Measurements from ENCODE around the gene GALT.

The GALT gene

GRCh38 chr9:34646211-34647083, at the start of gene GALT:
Gene GALT (plus strand): TSS chr9:34646675. CDS start chr9:34646705, 30 bp downstream.
- DNase-seq (ENCODE audit: low read depth in 2 of 2), result peak; percentile 94

DNA sequence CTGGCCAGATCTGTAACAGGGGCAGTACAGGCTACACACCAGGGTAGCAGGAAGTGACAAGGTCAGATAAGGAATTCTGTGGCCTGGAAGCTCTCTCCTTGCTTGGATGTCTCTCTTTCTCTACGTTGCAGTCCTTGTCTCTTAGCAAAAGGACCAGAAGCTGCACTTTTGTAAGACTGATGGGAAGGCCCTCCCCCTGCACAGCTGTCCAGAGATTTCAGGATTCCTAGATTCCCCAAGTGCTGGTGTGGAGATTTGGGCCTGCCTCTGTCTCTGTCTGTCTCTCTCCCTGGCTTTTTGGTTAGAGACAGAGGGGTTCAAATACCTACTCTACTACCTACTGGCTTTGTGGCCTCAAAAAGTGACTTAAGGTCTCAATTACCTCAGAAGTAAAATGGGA, 46.9 kb upstream of the GALT start:
- no peak for DNase-seq (ENCODE audit: low read depth in 2 of 2)

GRCh38 chr9:34600908-34601307, 45.6 kb upstream of the GALT start:
- no peak for DNase-seq (ENCODE audit: low read depth in 2 of 2)

GRCh38 chr9:34601937-34602573, 44.4 kb upstream of the GALT start:
- no peak for DNase-seq (ENCODE audit: low read depth in 2 of 2)

DNA sequence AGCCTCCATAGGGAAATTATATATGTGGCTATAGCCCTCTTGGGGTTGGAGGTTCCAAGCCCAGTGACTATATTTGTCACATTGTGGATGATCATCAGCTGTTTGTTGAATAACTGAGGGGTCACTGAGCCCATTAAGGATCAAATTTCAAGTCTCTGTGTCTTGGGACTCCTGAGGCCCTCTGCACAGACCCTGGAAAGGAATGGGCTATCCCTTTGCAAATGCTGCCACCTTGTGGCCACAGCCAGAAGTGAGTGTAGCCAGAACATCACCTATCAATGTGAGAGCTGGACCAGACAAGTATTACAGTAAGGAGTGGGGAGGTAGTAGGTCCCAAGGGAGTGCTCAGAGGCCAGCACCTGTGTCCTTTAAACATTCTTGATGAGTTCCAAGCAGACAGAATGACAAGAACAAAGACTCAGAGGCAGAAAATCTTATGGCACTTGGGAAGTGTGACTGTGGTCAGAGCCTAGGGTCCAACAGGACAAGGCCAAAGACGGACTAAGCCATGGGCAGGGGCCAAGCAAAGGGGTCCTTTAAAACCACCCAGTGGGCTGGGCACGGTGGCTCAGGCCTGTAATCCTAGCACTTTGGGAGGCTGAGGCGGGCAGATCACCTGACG, 42.8 kb upstream of the GALT start:
- DNase-seq (ENCODE audit: low read depth in 2 of 2), result peak; percentile 59 to 66

DNA sequence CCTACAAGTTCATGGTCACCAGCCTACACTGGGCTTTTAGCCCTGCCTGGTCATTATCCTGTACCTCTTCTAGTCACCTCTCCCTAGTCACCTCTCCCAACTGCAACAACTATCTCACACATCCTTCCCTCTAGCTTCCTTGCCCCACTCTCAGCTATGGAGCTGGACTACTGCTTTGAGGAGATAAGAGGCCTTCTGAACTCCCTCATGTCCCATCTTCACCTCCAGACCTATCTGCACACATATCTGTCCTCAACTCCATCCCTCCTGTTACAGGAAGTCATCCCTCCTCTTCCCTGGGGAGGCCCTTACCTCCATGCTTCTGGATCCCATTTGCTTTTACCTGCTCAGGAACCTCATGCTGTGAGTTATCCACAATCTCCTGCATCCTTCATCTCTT, 40.3 kb upstream of the GALT start:
- no peak for DNase-seq (ENCODE audit: low read depth in 2 of 2)

DNA sequence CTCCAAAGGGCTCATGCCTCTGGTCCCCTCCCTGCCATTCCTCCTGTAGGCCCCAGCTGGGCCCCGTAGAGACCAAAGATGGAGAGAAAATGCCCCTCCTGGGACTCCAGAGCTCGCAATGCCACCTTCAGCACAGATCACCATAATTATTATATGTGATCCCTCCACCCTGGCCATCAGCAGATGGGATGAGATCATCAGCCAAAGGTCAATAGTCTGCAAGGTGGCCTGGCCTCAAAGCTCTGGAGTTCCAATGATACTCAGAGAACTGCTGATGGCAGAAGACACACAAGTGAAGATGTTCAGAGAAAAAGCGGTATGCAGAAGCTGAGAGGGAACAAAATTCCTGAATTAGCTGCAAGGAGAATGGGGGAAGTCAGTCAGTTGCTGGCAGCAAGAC, 39.6 kb upstream of the GALT start:
- no peak for DNase-seq (ENCODE audit: low read depth in 2 of 2)

GRCh38 chr9:34607331-34607730, 39.1 kb upstream of the GALT start:
- no peak for DNase-seq (ENCODE audit: low read depth in 2 of 2)

- DNase-seq (ENCODE audit: low read depth in 2 of 2), result no peak
Measured at GRCh38 chr9:34610434-34611206, 35.9 kb upstream of the GALT start.

DNA sequence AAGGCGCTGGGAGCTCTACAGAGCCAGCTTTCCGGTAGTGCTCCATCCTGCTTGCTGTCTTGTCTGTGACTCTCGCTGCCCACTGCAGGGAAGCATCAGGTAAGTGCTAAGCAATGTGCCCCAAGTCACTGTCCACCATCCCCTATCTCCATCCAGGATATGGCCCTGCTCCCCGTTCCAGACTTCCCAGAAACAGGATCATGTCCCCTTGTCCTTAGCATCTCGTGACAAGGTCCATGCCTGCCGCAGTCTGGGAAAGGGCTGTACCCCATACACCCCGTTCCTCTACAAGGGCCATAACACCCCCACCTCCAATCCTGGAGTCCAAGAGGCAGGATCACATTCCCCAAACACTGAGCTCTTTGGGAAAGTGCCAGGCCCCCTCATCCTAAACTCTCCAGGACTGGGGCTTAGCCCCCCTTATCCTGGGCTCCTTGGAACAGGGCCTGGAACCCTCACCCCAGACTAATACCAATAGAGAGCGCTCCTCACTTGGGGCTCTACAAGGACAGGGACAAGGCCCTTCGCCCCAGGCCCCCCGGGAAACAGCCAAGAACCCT, 35.1 kb upstream of the GALT start:
- no peak for DNase-seq (ENCODE audit: low read depth in 2 of 2)

GRCh38 chr9:34611811-34612787, 34.4 kb upstream of the GALT start, which contains the start of gene RPP25L:
Gene RPP25L (minus strand): TSS chr9:34612097. CDS start chr9:34611296, 801 bp downstream.
- peak; percentile 62 to 64 for DNase-seq (ENCODE audit: low read depth in 2 of 2)

DNA sequence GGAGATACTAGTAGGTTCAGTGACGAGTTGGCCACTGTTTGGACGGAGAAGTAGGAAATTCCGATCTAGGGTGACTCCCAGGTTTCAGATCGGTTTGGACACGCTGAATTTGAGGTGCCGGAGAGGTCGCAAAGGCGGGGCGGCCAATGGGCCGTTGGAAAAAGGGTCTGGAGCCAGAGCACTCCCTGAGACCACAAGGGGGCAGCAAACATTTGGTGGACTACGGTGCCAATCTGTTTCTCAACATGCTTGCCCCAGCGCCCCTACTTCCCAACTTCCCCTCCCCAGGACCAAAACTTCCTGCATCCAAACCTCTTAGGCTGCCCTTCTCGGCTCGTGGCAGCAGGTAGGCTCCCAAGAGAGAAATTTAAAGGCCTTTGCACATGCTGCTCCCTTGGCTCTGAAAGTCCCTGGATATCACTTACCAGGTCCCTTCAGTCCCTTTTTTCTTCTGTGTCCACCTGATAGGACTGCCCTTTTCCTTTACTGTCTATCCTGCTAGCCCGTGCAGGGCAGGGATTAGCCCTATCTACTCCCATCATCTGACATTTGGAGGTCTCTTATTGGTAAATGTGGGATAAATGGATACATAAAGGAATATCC, 33.6 kb upstream of the GALT start:
- DNase-seq (ENCODE audit: low read depth in 2 of 2), result peak in 1 of 2 donors; percentile 32

DNA sequence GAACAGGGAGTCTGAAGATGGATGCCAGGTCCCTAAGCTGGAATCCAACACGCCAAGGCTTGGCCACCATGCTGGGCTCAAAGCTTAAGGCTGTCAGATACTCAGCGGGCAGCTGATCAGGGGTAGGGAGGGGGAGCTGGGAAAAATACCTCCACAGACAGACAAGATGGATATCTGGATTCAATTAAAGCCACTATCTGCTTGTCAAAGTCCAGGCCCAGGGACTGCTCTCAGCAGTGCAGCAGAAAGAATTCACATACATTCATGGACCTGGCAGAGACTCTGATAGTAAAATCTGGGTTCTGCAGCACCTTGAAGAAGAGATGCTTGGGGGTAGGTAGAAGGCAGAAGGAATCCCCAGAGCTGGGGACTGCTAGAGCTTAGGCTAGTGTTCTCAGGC, 31.3 kb upstream of the GALT start:
- DNase-seq (ENCODE audit: low read depth in 2 of 2), result no peak

DNA sequence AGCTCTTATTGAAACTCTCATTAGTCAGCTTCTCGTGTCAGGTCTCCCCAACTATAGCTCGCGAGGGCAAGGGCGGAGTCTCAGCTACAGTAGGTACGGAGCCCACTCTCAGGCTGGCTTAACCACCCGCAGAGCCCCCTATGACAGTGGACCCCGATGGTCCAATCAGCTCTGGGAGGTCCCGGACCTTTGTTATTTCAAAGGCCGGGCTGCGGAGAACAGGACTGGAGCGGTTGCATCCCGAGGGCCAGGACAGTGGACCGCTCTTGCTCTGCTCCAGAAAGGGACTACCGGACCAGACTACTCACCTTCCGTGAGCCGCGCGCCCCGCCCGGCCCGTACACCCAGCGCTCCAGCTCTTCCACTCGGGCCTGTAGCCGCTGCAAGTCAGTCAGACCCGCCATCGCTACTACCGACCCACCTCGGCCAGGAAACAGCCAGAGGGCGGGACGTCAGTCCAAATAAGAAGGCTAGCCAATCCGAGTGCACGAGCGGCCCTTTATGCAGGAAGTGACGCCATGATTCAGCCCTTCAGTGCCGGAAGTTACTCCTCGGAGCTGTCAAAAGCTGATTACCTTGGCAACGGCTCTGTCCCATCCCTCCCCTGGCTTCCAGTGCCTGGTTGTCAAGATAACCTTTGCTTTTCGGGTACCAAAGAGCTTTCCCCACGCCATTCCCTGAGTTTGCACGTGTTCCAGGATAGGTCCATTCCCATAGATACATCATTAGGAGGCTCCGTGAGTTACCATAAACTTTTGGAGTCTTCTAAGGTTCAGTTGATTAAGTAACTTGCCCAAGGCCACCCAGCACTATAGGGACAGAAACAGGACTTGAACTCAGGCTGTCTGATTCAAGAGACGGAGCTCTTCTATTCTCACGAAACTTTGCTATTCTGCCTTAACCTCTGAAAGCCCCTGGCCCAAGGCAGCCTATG, 26.1 kb upstream of the GALT start, which contains the start of gene DCTN3:
Gene DCTN3, minus strand, starts transcription at position 435 of the 934 bp plus-strand sequence. Its CDS starts 31 bp downstream, at position 404.
- DNase-seq (ENCODE audit: low read depth in 2 of 2), result peak; percentile 74 to 87

- no peak for DNase-seq (ENCODE audit: low read depth in 2 of 2)
Measured at GRCh38 chr9:34623374-34624235, 22.9 kb upstream of the GALT start.

DNA sequence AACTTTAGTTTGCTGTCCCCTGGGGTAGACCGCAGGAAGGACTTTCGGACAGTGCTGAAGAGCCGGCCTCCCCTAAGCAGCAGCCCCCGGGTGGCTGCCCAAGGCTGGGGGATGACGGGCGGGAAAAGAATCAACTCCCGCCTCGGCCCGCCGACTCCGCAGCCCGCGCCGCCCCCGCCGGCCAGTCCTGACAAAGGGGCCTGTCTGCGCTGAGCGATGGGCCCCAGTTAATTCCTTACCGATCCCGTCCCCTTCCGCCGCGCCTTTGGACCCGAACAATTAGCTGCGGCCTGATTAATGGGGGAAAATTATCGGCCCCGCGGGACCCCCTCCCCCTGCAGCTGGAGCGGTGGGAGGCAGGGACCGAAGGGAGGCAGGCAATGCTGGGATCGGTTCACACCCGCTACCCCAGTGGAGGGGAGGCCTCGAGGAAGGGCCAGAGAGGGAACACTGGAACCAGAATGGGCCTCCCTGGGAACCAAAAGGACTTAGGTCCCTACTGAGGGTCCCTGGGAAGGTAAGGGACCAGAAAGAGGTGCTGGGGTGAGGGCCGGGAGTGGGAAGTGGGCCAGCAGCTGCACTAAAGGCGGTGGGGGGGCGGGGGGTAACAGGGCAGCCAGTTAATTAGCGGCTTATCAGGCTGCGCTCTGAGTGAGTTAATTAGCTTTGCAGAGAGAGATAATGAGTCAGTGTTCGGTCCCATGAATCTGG, 21.8 kb upstream of the GALT start:
- no peak for DNase-seq (ENCODE audit: low read depth in 2 of 2)

GRCh38 chr9:34625186-34625486, 21.3 kb upstream of the GALT start:
- DNase-seq (ENCODE audit: low read depth in 2 of 2), result no peak
